K562 (cell line): Measurements from ENCODE around the gene PRKG1.

ENCODE experiments used
- ATF2 ChIP-seq: sonication (generic); formaldehyde crosslinking; IDR thresholded peaks from 2 replicates; pipeline ENCODE4 v1.8.1; 2022; ENCODE audit warnings: missing genetic modification reagents
- EZH2 ChIP-seq: IDR thresholded peaks from 2 replicates; pipeline ENCODE4 v1.6.1; 2012; ENCODE audit warnings: low read depth, mild to moderate bottlenecking, inconsistent platforms, low read length, borderline replicate concordance
- FOXK1 ChIP-seq: sonication (generic); formaldehyde crosslinking; IDR thresholded peaks from 2 replicates; pipeline ENCODE4 v1.8.0; 2022; ENCODE audit warnings: missing genetic modification reagents, mild to moderate bottlenecking, borderline replicate concordance
- POLR3A ChIP-seq: IDR thresholded peaks from 2 replicates; pipeline ENCODE4 v1.6.1; 2011; ENCODE audit warnings: borderline replicate concordance, mild to moderate bottlenecking, moderate library complexity; ENCODE audit not compliant: insufficient read length, insufficient read depth; ENCODE audit errors: extremely low read depth
- REST ChIP-seq, 2 experiments: fragments of 450-650 bp; formaldehyde crosslinking in 1 of 2; IDR thresholded peaks; 2 replicates each; pipeline versions ENCODE4 v1.4.0 to v1.6.1; 2014 to 2020; ENCODE audit warnings: mild to moderate bottlenecking in 2 of 2, borderline replicate concordance in 1 of 2, low read depth in 1 of 2
- ZZZ3 ChIP-seq: fragments of 450-650 bp; IDR thresholded peaks from 2 replicates; pipeline ENCODE4 v1.6.1; 2016; ENCODE audit warnings: antibody characterized with exemption, mild to moderate bottlenecking, moderate library complexity

GRCh38 chr10:51485668-51486067 is 411.4 kb downstream of the PRKG1 start:
- TF ChIP-seq REST (IDR thresholded peaks at IDR 0.05; ENCODE audit: borderline replicate concordance) (no peak), REST (CRISPR knock-in tag; IDR thresholded peaks at IDR 0.05; ENCODE audit: low read depth) (no peak), ATF2 (no peak), FOXK1 (CRISPR knock-in tag) (no peak), EZH2 (no peak), ZZZ3 (no peak), POLR3A (no peak)
